ENCODE measurements around the gene SYT2.
"Not testable (repeated sequence)": the region's sequence is repeated elsewhere in the genome, so short reads cannot be mapped to it uniquely, and the experiment has no call there.

SYT2 gene

GRCh38 chr1:202638701-202639305, 71.5 kb downstream of the SYT2 start:
- DNase-seq = not testable (repeated sequence)

GRCh38 chr1:202638019-202638700, 72.1 kb downstream of the SYT2 start:
- DNase-seq = no peak

GRCh38 chr1:202637321-202638018, 72.8 kb downstream of the SYT2 start:
- DNase-seq = not testable (repeated sequence)

- DNase-seq = not testable (repeated sequence)
These were observed 74.1 kb downstream of the SYT2 start for GRCh38 chr1:202636171-202636570.

GRCh38 chr1:202632241-202632640, 78.0 kb downstream of the SYT2 start:
- no peak for DNase-seq

GRCh38 chr1:202631076-202631923, 79.0 kb downstream of the SYT2 start:
- DNase-seq = no peak

GRCh38 chr1:202630541-202630940, 79.7 kb downstream of the SYT2 start:
- no peak for DNase-seq

- not testable (repeated sequence) for DNase-seq
These were observed 80.2 kb downstream of the SYT2 start for GRCh38 chr1:202630096-202630495.

GRCh38 chr1:202629257-202629811, 80.9 kb downstream of the SYT2 start:
- not testable (repeated sequence) for DNase-seq

GRCh38 chr1:202628646-202629215, 81.5 kb downstream of the SYT2 start:
- DNase-seq = no peak

GRCh38 chr1:202627841-202628565, 82.3 kb downstream of the SYT2 start:
- DNase-seq = no peak

GRCh38 chr1:202627036-202627435, 83.2 kb downstream of the SYT2 start:
- not testable (repeated sequence) for DNase-seq

- peak; percentile 49 for DNase-seq
These were observed 84.6 kb downstream of the SYT2 start for GRCh38 chr1:202625416-202626360.

GRCh38 chr1:202624781-202625108, 85.5 kb downstream of the SYT2 start:
- no peak for DNase-seq

- no peak for DNase-seq
These were observed 86.0 kb downstream of the SYT2 start for GRCh38 chr1:202624088-202624780.

- DNase-seq = not testable (repeated sequence)
These were observed 86.8 kb downstream of the SYT2 start for GRCh38 chr1:202623476-202623875.

GRCh38 chr1:202623075-202623474, 87.2 kb downstream of the SYT2 start:
- no peak for DNase-seq

GRCh38 chr1:202622388-202622787, 87.9 kb downstream of the SYT2 start:
- DNase-seq = no peak

- DNase-seq = no peak
These were observed 88.8 kb downstream of the SYT2 start for GRCh38 chr1:202621446-202621845.

- DNase-seq = not testable (repeated sequence)
These were observed 90.2 kb downstream of the SYT2 start for GRCh38 chr1:202620036-202620435.

Measured in stimulated activated CD4-positive, alpha-beta T cell treated with anti-CD3 and anti-CD28 coated beads, Interleukin-4, amount 100 ng/mL, for 1 hour (primary cell).